ENCODE measurements around the gene KIF18B. TPM values are rescaled to one million over a fixed set of nuclear protein-coding genes. Genes with fewer than 3 reads are reported as not detected.
A peak's percentile ranks its signal among the peaks of the same experiment; 100 is the strongest.

KIF18B gene
- total and polyA plus RNA-seq, 5 donors from 2014 or later = 0.19 to 0.60 (median 0.37) TPM; not detected in 1

GRCh38 chr17:44918006-44918405 is 29.6 kb downstream of the KIF18B start:
- no peaks in the 10 kb centered on the region for H3K9me3 ChIP-seq (ENCODE audit: control insufficient read depth in 2 of 2, low read length in 2 of 2)
- Mint-ChIP-seq H3K36me3 (no peaks in the 10 kb centered on the region), H3K27ac (no peak overlapping the region), H3K4me1 (peaks cover 0 to 10% (median 4%) of the 10 kb centered on the region in 4 donors), H3K27me3 (peaks cover 20% of the 10 kb centered on the region), H3K4me3 (no peak overlapping the region), H3K9me3 (no peaks in the 10 kb centered on the region)
- no peaks in the 10 kb centered on the region for H3K27me3 ChIP-seq (ENCODE audit: control insufficient read depth, insufficient read depth, low read length)
- no peaks in the 10 kb centered on the region for H3K36me3 ChIP-seq (ENCODE audit: control insufficient read depth, insufficient read depth, low read length)
- no peak overlapping the region for H3K27ac ChIP-seq (ENCODE audit: insufficient read depth, low read length, poor library complexity, severe bottlenecking)
- H3K4me1 ChIP-seq (ENCODE audit: control insufficient read depth, insufficient read depth, low read length, poor library complexity, severe bottlenecking) = no peaks in the 10 kb centered on the region
- H3K4me3 ChIP-seq (ENCODE audit: low read depth, low read length) = no peak overlapping the region
- no peak for DNase-seq
- no peak for ATAC-seq (ENCODE audit: low read depth in 2 of 2)

GRCh38 chr17:44917456-44917855 is 30.1 kb downstream of the KIF18B start:
- Mint-ChIP-seq H3K27me3 (peaks cover 25% of the 10 kb centered on the region), H3K9me3 (no peaks in the 10 kb centered on the region), H3K4me3 (no peak overlapping the region), H3K4me1 (peaks cover 0 to 14% (median 4%) of the 10 kb centered on the region in 4 donors), H3K36me3 (no peaks in the 10 kb centered on the region), H3K27ac (no peak overlapping the region)
- Histone ChIP-seq H3K36me3 (ENCODE audit: control insufficient read depth, insufficient read depth, low read length) (no peaks in the 10 kb centered on the region), H3K27ac (ENCODE audit: insufficient read depth, low read length, poor library complexity, severe bottlenecking) (no peak overlapping the region), H3K9me3 (ENCODE audit: control insufficient read depth in 2 of 2, low read length in 2 of 2) (no peaks in the 10 kb centered on the region), H3K4me3 (ENCODE audit: low read depth, low read length) (no peak overlapping the region), H3K4me1 (ENCODE audit: control insufficient read depth, insufficient read depth, low read length, poor library complexity, severe bottlenecking) (no peaks in the 10 kb centered on the region), H3K27me3 (ENCODE audit: control insufficient read depth, insufficient read depth, low read length) (peaks cover 3% of the 10 kb centered on the region)
- DNase-seq = no peak
- no peak for ATAC-seq (ENCODE audit: low read depth in 2 of 2)

GRCh38 chr17:44916781-44917241 is 30.8 kb downstream of the KIF18B start:
- Mint-ChIP-seq H3K27me3 (peaks cover 26% of the 10 kb centered on the region), H3K27ac (no peak overlapping the region), H3K4me1 (peaks cover 0 to 16% (median 4%) of the 10 kb centered on the region in 4 donors), H3K9me3 (no peaks in the 10 kb centered on the region), H3K36me3 (no peaks in the 10 kb centered on the region), H3K4me3 (no peak overlapping the region)
- no peak for ATAC-seq (ENCODE audit: low read depth in 2 of 2)
- no peak overlapping the region for H3K27ac ChIP-seq (ENCODE audit: insufficient read depth, low read length, poor library complexity, severe bottlenecking)
- no peaks in the 10 kb centered on the region for H3K4me1 ChIP-seq (ENCODE audit: control insufficient read depth, insufficient read depth, low read length, poor library complexity, severe bottlenecking)
- H3K4me3 ChIP-seq (ENCODE audit: low read depth, low read length) = no peak overlapping the region
- H3K9me3 ChIP-seq (ENCODE audit: control insufficient read depth in 2 of 2, low read length in 2 of 2) = no peaks in the 10 kb centered on the region
- DNase-seq = no peak
- H3K36me3 ChIP-seq (ENCODE audit: control insufficient read depth, insufficient read depth, low read length) = no peaks in the 10 kb centered on the region
- peaks cover 3% of the 10 kb centered on the region for H3K27me3 ChIP-seq (ENCODE audit: control insufficient read depth, insufficient read depth, low read length)

GRCh38 chr17:44915862-44916780 is 31.5 kb downstream of the KIF18B start:
- H3K27ac Mint-ChIP-seq = no peak overlapping the region
- H3K27me3 Mint-ChIP-seq = peaks cover 25% of the 10 kb centered on the region
- Histone ChIP-seq H3K4me3 (ENCODE audit: low read depth, low read length) (no peak overlapping the region), H3K9me3 (ENCODE audit: control insufficient read depth in 2 of 2, low read length in 2 of 2) (no peaks in the 10 kb centered on the region), H3K27me3 (ENCODE audit: control insufficient read depth, insufficient read depth, low read length) (peaks cover 3% of the 10 kb centered on the region), H3K4me1 (ENCODE audit: control insufficient read depth, insufficient read depth, low read length, poor library complexity, severe bottlenecking) (peaks cover 4% of the 10 kb centered on the region), H3K36me3 (ENCODE audit: control insufficient read depth, insufficient read depth, low read length) (no peaks in the 10 kb centered on the region), H3K27ac (ENCODE audit: insufficient read depth, low read length, poor library complexity, severe bottlenecking) (no peak overlapping the region)
- H3K4me3 Mint-ChIP-seq = no peak overlapping the region
- ATAC-seq (ENCODE audit: low read depth in 2 of 2) (no peak), DNase-seq (no peak)
- H3K36me3 Mint-ChIP-seq = no peaks in the 10 kb centered on the region
- H3K9me3 Mint-ChIP-seq = no peaks in the 10 kb centered on the region
- H3K4me1 Mint-ChIP-seq = peaks cover 0 to 16% (median 4%) of the 10 kb centered on the region in 4 donors

GRCh38 chr17:44915321-44915726 is 32.2 kb downstream of the KIF18B start, which contains the start of gene GFAP:
Gene GFAP (minus strand): TSS chr17:44915500. CDS start chr17:44915486, 14 bp downstream.
- DNase-seq (no peak), ATAC-seq (ENCODE audit: low read depth in 2 of 2) (no peak)
- Histone ChIP-seq H3K36me3 (ENCODE audit: control insufficient read depth, insufficient read depth, low read length) (no peaks in the 10 kb centered on the region), H3K27ac (ENCODE audit: insufficient read depth, low read length, poor library complexity, severe bottlenecking) (no peak within 1 kb of the TSS), H3K4me3 (ENCODE audit: low read depth, low read length) (no peak within 1 kb of the TSS), H3K27me3 (ENCODE audit: control insufficient read depth, insufficient read depth, low read length) (peaks cover 3% of the 10 kb centered on the region), H3K4me1 (ENCODE audit: control insufficient read depth, insufficient read depth, low read length, poor library complexity, severe bottlenecking) (peaks cover 7% of the 10 kb centered on the region), H3K9me3 (ENCODE audit: control insufficient read depth in 2 of 2, low read length in 2 of 2) (no peaks in the 10 kb centered on the region)
- H3K4me1 Mint-ChIP-seq = peaks cover 0 to 16% (median 9%) of the 10 kb centered on the region in 4 donors
- no peaks in the 10 kb centered on the region for H3K36me3 Mint-ChIP-seq
- peak within 1 kb of the TSS in 1 of 4 donors; percentile 27 for H3K4me3 Mint-ChIP-seq
- peaks cover 33% of the 10 kb centered on the region for H3K27me3 Mint-ChIP-seq
- H3K9me3 Mint-ChIP-seq = no peaks in the 10 kb centered on the region
- no peak within 1 kb of the TSS for H3K27ac Mint-ChIP-seq

- Histone ChIP-seq H3K27ac (ENCODE audit: insufficient read depth, low read length, poor library complexity, severe bottlenecking) (no peak overlapping the region), H3K9me3 (ENCODE audit: control insufficient read depth in 2 of 2, low read length in 2 of 2) (no peaks in the 10 kb centered on the region), H3K36me3 (ENCODE audit: control insufficient read depth, insufficient read depth, low read length) (no peaks in the 10 kb centered on the region), H3K4me3 (ENCODE audit: low read depth, low read length) (no peak overlapping the region), H3K27me3 (ENCODE audit: control insufficient read depth, insufficient read depth, low read length) (peaks cover 3% of the 10 kb centered on the region), H3K4me1 (ENCODE audit: control insufficient read depth, insufficient read depth, low read length, poor library complexity, severe bottlenecking) (peaks cover 7% of the 10 kb centered on the region)
- H3K9me3 Mint-ChIP-seq = no peaks in the 10 kb centered on the region
- peak overlapping the region in 1 of 4 donors; percentile 27 for H3K4me3 Mint-ChIP-seq
- ATAC-seq (ENCODE audit: low read depth in 2 of 2) = no peak
- no peak for DNase-seq
- no peaks in the 10 kb centered on the region for H3K36me3 Mint-ChIP-seq
- H3K27ac Mint-ChIP-seq = no peak overlapping the region
- peaks cover 0 to 16% (median 9%) of the 10 kb centered on the region in 4 donors for H3K4me1 Mint-ChIP-seq
- peaks cover 34% of the 10 kb centered on the region for H3K27me3 Mint-ChIP-seq
Measured at GRCh38 chr17:44914698-44915271, 32.8 kb downstream of the KIF18B start.

- no peak overlapping the region for H3K4me3 ChIP-seq (ENCODE audit: low read depth, low read length)
- Mint-ChIP-seq H3K4me3 (no peak overlapping the region), H3K9me3 (no peaks in the 10 kb centered on the region), H3K27me3 (peaks cover 34% of the 10 kb centered on the region), H3K36me3 (no peaks in the 10 kb centered on the region), H3K27ac (no peak overlapping the region), H3K4me1 (peaks cover 0 to 16% (median 9%) of the 10 kb centered on the region in 4 donors)
- DNase-seq (no peak), ATAC-seq (ENCODE audit: low read depth in 2 of 2) (no peak)
- H3K27ac ChIP-seq (ENCODE audit: insufficient read depth, low read length, poor library complexity, severe bottlenecking) = no peak overlapping the region
- H3K27me3 ChIP-seq (ENCODE audit: control insufficient read depth, insufficient read depth, low read length) = peaks cover 3% of the 10 kb centered on the region
- H3K36me3 ChIP-seq (ENCODE audit: control insufficient read depth, insufficient read depth, low read length) = no peaks in the 10 kb centered on the region
- H3K4me1 ChIP-seq (ENCODE audit: control insufficient read depth, insufficient read depth, low read length, poor library complexity, severe bottlenecking) = peaks cover 7% of the 10 kb centered on the region
- H3K9me3 ChIP-seq (ENCODE audit: control insufficient read depth in 2 of 2, low read length in 2 of 2) = no peaks in the 10 kb centered on the region
Measured at GRCh38 chr17:44914148-44914547, 33.4 kb downstream of the KIF18B start.
